Myocyte (in vitro differentiated cells): ENCODE measurements around the gene ZNF548. TPM values are rescaled to one million over a fixed set of nuclear protein-coding genes. Genes with fewer than 3 reads are reported as not detected.

Source experiments
- DNase-seq: peaks from one replicate; pipeline ENCODE4 v3.0.0-alpha.2; 2012; ENCODE audit warnings: low read depth
- total RNA-seq: library from RNA; depleted of rRNA; stranded (reverse); fragments of >200 nt; gene quantifications from 2 replicates; pipeline ENCODE4 v1.2.3, GENCODE V29; 2014

ZNF548 gene
- total RNA-seq, 1 donor from 2014 or later, result 17.3 TPM

DNA sequence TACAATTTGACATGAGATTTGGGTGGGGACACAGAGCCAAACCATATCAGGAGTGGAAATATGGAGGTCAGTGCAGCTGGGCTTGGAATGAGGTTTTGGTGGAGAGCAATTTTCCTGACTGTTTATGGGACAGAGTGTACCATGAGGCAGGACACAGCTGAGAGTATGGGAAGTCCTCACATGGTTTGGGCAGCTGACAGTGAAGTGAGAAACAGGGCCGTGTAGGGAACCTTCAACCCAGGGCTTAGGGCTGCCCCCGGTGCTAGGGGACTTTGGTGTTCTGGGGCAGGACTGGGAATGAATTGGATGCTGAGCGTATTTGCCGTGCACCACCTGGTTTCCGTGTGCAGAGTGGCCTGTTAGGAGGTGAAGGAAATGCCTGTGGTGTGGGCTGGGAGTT is 6.1 kb downstream of the ZNF548 start:
- no peak for DNase-seq

DNA sequence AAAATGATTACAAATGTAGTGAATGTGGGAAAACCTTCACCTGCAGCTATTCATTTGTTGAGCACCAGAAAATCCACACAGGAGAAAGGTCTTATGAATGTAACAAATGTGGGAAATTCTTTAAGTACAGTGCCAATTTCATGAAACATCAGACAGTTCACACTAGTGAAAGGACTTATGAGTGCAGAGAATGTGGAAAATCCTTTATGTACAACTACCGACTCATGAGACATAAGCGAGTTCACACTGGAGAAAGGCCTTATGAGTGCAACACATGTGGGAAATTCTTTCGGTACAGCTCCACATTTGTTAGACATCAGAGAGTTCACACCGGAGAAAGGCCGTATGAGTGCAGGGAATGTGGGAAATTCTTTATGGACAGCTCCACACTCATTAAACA is 9.2 kb downstream of the ZNF548 start:
- no peak for DNase-seq

DNA sequence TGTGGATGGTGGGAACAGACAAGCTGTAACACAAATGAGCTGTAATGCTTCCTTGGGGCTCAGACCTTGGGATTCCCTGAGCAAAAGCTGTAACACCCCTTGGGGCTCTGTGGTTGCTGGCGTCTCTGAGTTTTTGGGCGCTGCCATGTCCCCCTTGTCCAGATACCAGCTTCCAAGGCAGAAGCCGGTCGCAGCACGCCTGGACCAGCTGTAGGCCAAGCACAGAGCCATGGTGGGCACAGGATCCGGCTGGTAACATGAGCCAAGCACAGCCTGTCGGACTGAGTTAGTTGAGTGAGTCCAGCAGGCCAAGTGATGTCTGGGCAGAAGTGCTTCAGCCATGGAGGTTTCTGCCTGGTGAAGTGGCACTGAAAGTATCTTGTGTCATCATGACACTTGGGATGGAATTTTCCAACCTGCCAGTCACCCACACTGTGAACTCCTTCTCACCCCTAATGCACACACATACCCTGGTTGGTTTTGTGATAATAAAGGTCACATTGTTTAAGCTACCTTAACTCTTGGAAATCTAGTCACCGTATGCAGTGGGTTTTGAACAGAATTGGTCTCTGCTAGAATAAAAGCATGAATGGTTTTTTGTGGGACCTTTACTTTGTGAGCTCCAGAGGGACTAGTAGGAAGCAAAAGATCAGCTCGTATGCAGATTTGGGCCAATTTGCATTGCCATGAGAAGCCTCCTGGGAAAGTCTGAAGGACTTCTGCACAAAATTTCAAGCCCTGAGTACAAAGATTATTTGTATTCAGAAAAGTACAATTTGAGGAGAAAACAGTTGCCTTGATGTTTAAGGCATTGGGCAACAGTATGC is 14.3 kb downstream of the ZNF548 start:
- no peak for DNase-seq

DNA sequence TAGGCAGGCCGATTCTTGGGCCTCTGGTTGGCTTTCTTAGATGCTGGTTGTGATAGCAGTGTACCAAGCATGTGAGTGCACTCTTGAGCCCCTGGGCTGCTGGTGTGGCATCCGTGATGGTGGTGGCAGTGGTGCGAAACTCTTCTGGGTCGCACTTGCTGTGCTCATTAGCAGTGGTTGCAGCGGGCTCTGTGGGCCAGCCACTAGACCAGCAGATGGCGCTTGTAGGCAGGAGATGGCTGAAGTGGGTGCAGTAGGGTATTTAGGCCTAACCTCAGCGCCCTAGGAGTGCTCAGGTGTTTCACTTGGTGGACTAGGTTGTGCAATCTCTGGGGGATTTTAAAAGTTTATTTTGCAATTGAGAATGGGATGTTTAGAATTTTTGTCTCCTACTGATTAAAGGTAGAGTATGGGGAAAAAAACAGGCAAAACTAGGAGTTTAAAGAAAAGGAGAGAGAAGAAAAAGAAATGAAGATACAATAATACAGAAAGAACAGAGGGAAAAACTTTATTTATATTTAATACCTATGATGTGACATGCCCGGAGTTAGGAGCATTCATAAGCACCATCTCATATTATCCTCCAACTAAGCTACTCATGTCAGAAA is 17.0 kb downstream of the ZNF548 start:
- peak; percentile 57 for DNase-seq

DNA sequence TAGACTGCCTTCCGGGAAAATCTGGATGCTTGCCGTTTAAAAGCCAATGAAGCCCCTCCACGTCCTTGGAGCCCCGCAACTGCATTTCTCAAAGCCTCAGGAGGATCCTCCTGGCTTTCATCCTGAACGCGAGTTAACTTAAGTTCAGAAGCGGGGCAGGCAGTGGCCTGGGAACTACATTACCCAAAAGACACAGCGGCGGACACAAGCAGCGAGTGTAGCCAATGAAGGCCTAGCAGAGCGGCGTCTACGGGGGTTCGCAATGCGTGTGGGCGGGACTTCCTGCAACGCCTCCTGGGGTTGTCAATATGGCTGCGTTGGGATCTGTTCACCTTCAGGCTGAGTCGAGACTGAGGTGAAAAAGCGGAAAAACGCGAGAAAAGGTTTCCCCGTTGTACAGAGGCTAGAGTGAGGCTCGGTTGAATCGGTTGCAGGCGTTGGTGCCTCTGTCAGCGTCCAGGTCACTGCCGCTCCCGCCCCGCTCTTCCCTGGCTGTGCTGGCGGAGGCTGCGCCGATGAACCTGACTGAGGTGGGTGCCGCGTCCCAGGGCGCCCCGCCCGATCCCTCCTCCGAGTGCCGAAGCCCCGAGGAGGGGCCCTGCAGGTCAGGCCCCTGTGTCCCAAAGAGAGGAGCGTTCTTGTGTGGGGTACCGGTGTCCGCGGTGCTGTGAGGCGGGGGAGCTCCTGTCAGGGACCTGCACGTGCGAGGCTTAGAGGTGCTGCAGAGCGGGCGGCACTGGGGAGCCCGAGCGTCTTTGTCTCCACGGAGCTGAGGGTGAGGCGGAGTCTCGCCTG is 21.4 kb downstream of the ZNF548 start, which contains the start of gene ZNF17:
TSS of gene ZNF17 (plus strand) at position 285 of the 795 bp plus-strand sequence. CDS start 2,455 bp downstream, outside the sequence.
- peak; percentile 95 for DNase-seq

DNA sequence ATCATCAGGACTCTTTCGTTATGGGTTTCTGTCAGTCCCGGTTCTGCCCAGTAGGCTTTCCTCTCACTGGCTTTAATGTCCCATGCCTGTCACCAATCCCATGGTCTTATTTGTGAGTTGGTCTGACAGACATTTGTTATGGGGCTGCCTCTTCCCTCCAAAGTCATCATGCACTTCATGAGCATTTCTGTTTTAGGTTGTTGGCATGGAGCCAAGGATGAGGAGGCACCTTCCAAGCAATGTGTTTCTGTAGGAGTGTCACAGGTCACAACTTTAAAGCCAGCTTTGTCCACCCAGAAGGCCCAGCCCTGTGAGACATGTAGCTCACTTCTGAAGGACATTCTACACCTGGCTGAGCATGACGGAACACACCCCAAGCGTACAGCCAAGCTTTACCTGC is 29.8 kb downstream of the ZNF548 start:
- no peak for DNase-seq

DNA sequence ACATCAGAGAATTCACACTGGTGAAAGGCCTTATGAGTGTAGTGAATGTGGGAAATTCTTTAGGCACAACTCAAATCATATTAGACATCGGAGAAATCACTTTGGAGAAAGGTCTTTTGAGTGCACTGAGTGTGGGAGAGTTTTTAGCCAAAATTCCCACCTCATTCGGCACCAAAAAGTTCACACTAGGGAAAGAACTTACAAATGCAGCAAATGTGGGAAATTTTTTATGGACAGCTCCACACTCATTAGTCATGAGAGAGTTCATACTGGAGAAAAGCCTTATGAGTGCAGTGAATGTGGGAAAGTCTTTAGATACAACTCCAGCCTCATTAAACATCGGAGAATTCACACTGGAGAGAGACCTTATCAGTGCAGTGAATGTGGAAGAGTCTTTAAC is 31.4 kb downstream of the ZNF548 start:
- no peak for DNase-seq

DNA sequence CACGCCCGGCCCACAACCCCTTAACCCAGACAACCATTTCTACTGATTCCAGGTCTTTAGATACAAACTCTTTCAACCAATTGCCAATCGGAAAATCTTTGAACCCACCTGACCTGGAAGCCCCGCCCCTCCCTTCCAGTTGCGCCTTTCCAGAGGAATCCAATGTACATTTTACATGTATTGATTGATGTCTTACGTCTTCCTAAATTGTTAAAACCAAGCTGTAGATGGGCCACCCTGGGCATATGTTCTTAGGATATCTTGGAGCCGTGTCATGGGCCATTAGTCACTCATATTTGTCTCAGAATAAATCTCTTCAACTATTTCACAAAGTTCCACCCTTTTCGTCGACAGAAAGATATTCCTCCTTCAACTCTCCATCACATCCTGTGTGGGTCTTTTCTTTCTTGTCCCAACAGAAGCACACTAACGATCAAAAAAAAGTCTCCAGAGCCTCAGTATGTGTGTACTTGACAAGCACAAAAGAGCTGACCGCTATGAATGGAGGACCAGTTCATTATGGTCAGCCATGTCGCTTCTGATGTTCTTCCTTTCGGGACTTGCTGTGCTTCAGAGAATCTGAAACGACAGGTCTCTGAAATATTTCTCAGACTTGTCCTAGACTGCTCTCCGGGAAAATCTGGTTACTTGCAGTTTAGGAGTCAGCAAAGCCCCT is 44.9 kb downstream of the ZNF548 start:
- DNase-seq, result no peak

DNA sequence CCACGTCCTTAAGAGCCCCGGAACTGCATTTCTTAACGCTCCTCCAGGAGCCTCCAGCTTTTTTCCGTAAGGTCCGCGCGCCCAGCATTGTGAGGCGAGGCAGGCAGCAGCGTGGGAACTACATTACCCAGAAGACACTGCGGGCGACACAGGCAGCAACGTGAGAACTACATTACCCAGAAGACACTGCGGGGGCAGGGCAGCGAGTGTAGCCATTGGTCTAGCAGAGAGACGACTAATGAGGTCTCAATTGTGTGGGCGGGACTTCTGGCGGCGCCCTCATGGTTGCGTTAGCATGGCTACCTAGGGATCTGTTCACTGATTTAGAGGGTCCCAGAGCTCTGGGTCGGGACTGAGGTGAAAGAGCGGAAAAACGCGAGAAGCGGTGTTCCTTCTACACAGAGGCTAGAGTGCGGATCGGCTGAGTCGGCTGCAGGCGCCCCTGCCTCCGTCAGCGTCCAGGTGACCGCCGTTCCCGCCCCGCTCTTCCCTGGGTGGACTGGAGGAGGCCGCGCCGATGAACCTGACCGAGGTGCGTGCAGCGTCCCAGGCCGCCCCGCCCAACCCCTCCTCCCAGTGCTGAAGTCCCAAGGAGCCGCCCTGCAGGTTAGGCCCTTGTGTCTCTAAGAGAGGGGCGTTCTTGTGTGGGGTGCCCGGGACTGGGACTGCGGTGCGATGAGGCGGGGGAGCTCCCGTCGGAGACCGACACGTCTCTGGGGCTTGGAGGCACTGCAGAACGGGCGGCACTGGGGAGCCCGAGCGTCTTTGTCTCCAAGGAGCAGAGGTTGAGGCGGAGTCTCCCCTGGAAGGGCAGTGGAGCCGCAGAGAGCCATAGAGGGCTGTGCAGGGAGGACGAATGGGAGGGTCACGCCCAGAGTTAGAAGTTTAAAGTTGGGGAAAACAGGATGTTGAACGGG is 45.7 kb downstream of the ZNF548 start, which contains the start of gene ZNF749:
TSS of gene ZNF749 (plus strand) at position 264 of the 917 bp plus-strand sequence. CDS start at position 518, 254 bp downstream.
- DNase-seq, result peak; percentile 98

DNA sequence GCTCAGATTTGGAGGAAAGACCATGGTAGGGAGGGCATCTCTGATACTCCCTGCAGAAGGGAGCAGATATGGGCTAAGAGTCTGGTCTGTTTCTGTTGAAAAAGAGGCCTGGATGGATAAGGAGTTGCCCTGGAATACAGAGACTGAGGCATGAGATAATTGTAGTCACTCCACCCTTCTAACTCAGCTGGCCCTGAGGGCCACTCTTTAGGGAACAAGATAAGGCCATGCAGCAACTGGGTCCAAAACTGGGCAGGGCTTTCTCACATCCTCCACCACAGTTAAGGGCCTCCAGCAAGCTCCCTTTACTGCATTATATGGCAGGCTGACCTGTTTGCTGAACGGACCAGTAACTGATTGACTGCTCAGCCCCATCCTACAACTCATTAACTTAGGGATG is 46.8 kb downstream of the ZNF548 start:
- DNase-seq, result no peak

DNA sequence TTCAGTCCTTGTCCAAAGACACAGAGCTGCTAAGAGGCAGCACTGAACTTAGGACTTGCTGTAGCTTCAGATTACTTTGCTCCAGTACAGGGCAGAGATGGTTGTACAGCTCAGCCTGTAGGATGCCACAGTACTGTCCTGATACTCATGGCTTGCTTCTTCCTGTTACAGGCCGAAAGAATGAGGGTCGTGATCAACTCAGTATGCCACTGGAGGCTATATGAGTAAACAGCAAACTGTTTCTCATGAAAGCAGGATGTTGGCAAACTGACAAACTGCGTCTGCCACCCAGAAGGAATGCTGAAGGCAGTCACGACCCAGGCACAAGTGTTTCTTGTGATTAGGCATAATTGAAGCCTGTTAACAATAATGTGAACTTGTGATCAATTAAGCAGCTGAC is 48.3 kb downstream of the ZNF548 start:
- DNase-seq, result no peak

DNA sequence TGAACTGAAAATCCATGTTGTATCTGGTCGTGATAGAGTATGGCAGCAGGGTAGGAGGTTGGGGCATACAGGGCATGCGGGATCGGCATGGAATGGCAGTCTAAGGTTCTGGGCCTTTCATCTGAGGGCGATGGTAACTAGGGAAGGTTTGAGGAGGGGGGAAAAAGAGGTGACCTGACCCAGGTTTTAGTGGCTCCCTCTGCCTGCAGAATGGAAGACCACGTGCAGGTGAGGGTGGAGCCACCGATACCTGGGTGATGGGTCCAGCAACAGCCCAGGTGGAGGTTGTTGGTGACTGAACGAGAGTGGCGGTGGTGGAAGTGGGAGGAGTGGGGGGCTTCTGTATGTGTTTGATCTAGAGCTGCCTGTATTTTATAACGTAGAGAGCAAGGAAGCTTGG is 49.3 kb downstream of the ZNF548 start:
- no peak for DNase-seq

DNA sequence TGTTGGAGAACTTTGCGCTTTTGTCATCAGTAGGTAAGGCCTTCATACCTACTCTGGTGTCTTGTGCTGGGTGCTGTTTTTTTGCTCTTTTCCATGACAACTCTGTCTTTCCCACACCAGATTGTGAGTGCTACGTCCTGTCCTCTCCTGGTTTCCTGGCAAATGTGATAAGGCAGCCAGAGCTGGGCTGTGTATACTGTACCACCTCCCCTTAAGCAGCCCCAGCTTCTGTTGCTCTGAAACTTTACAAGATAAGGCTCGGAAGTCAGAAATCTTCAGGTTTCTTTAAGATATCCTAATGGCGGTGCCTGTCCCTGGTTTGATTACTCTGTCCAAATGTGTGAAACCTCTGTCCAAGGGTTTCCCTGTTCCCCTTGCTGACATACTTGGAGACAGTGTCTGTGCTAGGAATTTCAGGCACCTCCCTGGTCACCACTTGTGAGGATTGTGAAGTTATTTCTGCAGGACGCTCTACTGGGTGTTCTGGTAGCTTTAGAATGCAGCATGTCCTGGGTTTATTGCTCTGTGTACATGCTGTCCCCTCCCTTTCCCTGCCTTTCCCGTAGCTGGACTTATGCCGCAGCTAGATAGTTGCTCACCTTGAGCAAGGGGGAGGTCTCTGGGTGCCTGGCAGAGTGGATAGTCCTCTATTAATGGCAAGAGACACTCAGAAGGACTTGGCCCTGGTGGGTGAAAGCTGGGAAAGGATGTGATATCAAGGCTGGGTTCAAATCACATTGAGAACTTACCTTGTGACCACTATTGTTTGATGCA is 52.5 kb downstream of the ZNF548 start:
- DNase-seq, result no peak

DNA sequence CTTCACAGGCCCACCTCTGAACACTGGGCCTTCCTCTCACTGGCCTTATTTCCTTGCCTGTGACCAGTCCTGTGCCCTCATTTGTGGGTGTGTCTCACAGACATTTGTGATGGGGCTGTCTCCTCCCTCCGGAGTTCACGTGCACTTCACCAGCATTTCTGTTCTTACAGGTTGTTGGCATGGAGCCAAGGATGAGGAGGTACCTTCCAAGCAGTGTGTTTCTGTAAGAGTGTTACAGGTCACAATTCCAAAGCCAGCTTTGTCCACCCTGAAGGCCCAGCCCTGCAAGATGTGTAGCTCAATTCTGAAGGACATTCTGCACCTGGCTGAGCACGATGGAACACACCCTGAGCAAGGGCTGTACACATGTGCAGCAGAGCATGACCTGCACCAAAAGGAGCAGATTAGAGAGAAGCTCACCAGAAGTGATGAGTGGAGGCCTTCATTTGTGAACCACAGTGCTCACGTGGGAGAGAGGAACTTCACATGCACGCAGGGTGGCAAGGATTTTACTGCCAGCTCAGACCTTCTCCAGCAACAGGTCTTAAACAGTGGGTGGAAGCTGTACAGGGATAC is 53.6 kb downstream of the ZNF548 start:
- no peak for DNase-seq

DNA sequence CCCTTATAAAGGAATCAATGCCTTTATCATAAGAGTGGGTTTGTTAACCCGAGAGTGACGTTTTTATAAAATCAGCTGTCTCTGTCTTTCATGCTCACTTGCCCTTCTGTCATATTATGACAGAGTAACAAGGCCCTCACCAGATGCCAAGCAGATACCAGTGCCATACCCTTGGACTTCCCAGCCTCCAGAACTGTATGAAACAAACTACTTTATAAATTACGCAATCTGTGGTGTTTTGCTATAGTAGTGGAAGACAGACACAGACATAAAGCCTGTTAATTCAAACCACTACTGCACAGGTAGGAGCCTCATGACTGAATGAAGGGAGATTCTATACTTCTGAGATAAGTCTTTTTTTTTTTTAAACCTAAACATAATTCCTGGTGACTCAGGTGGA is 62.7 kb downstream of the ZNF548 start:
- no peak for DNase-seq
